ENCODE data around the gene SOX15. TPM values are rescaled to one million over a fixed set of nuclear protein-coding genes. Genes with fewer than 3 reads are reported as not detected.

SOX15 gene
- total RNA-seq, 1 donor from 2014 or later: 0.24 TPM

GRCh38 chr17:7570351-7570750 is 19.5 kb downstream of the SOX15 start:
- ChIA-PET CTCF (interaction anchor here (1.6 to 3.9 kb wide), 3 partner anchors 9 to 56 kb away, joined by 4 to 18 read pairs (median 8); partner anchors contain the start of genes SENP3 and SOX15), POLR2A (interaction anchor here (0.5 to 7.9 kb wide), 6 partner anchors 9 to 117 kb away, joined by 4 to 131 read pairs (median 36); partner anchors contain the start of genes CD68, MPDU1, POLR2A and SENP3)
- peaks cover 28% of the 10 kb centered on the region for H3K4me1 Mint-ChIP-seq
- no peak overlapping the region for H3K27ac Mint-ChIP-seq
- H3K27me3 Mint-ChIP-seq: no peaks in the 10 kb centered on the region
- ATAC-seq (ENCODE audit: low read depth): no peak
- H3K36me3 Mint-ChIP-seq (ENCODE audit: low read depth): peaks cover 80% of the 10 kb centered on the region
- H3K4me3 Mint-ChIP-seq: no peak overlapping the region
- intact Hi-C loops (cut with micrococcal nuclease): no loop called here
- DNase-seq: no peak
- H3K9me3 Mint-ChIP-seq: no peaks in the 10 kb centered on the region
- TF ChIP-seq CTCF (IDR thresholded peaks at IDR 0.05): no peak

- ChIA-PET POLR2A (interaction anchor here (0.6 to 7.9 kb wide), 4 partner anchors 9 to 249 kb away, joined by 4 to 131 read pairs (median 44); partner anchors contain the start of genes CD68, MPDU1, SENP3 and TNFSF13), CTCF (interaction anchor here (1.6 to 3.9 kb wide), 2 partner anchors 9 to 55 kb away, joined by 4 to 18 read pairs; partner anchors contain the start of gene SENP3)
- DNase-seq: no peak
- intact Hi-C loops (cut with micrococcal nuclease): no loop called here
- TF ChIP-seq CTCF (IDR thresholded peaks at IDR 0.05): no peak
- H3K4me3 Mint-ChIP-seq: no peak overlapping the region
- no peak overlapping the region for H3K27ac Mint-ChIP-seq
- H3K36me3 Mint-ChIP-seq (ENCODE audit: low read depth): peaks cover 80% of the 10 kb centered on the region
- H3K4me1 Mint-ChIP-seq: peaks cover 22% of the 10 kb centered on the region
- no peaks in the 10 kb centered on the region for H3K9me3 Mint-ChIP-seq
- no peak for ATAC-seq (ENCODE audit: low read depth)
- H3K27me3 Mint-ChIP-seq: no peaks in the 10 kb centered on the region
Observed at GRCh38 chr17:7569571-7569970, 20.3 kb downstream of the SOX15 start.

DNA sequence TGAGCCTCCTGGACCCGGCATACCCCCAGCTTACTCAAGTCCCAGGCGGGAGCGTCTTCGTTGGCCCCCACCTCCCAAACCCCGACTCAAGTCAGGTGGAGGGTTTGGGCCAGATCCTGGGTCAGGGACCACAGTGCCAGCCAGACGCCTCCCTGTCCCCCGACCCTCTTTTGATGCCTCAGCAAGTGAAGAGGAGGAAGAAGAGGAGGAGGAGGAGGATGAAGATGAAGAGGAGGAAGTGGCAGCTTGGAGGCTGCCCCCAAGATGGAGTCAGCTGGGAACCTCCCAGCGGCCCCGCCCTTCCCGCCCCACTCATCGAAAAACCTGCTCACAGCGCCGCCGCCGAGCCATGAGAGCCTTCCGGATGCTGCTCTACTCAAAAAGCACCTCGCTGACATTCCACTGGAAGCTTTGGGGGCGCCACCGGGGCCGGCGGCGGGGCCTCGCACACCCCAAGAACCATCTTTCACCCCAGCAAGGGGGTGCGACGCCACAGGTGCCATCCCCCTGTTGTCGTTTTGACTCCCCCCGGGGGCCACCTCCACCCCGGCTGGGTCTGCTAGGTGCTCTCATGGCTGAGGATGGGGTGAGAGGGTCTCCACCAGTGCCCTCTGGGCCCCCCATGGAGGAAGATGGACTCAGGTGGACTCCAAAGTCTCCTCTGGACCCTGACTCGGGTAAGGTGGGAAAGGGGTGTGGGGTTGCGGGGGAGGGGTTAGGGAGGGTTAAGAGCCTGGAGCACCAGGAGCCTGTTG is 26.6 kb downstream of the SOX15 start:
- H3K36me3 Mint-ChIP-seq (ENCODE audit: low read depth): peaks cover 55% of the 10 kb centered on the region
- DNase-seq: no peak
- peaks cover 47% of the 10 kb centered on the region for H3K4me1 Mint-ChIP-seq
- H3K27ac Mint-ChIP-seq: no peak overlapping the region
- POLR2A ChIA-PET: interaction anchor here (0.6 to 7.9 kb wide), 6 partner anchors 9 to 159 kb away, joined by 3 to 74 read pairs (median 8); partner anchors contain the start of genes TNFSF12 and TP53
- intact Hi-C loops (cut with micrococcal nuclease): no loop called here
- ATAC-seq (ENCODE audit: low read depth): no peak
- no peak for TF ChIP-seq CTCF (IDR thresholded peaks at IDR 0.05)
- H3K27me3 Mint-ChIP-seq: no peaks in the 10 kb centered on the region
- CTCF ChIA-PET: interaction anchor here (0.8 kb wide), 1 partner anchor 13 kb away, joined by 3 read pairs; no protein-coding TSS in a partner anchor
- H3K4me3 Mint-ChIP-seq: peak overlapping the region; percentile 89
- H3K9me3 Mint-ChIP-seq: no peaks in the 10 kb centered on the region

DNA sequence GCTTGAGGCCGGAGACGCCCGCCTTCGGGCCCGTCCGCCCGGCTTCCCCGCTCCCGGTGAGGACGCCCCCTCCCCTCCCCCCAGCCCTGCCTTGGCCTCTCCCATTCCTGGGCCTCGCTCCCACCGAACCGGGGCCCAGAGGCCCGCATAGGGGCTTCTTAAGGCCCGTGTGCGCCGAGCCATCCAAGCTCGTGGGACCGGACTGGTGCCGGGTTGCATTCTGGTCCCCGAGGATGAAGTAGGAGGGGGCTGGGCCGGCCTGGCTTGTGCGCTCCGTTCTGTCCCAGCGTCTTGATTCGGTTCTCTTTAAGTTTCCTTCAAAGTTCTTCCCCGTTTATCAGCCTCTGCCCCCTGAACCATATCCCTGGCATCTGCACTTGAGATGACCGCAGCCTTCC is 27.7 kb downstream of the SOX15 start:
- peaks cover 53% of the 10 kb centered on the region for H3K4me1 Mint-ChIP-seq
- ATAC-seq (ENCODE audit: low read depth): no peak
- CTCF ChIA-PET: interaction anchor here (1.5 to 6.1 kb wide), 7 partner anchors 9 to 206 kb away, joined by 4 to 364 read pairs (median 23); partner anchors contain the start of genes SOX15, TMEM102 and TMEM95

More for the DNA sequence above, 27.7 kb downstream of the SOX15 start:
- no peaks in the 10 kb centered on the region for H3K9me3 Mint-ChIP-seq
- intact Hi-C loops (cut with micrococcal nuclease): no loop called here
- H3K27ac Mint-ChIP-seq: peak overlapping the region; percentile 85
- peak overlapping the region; percentile 92 for H3K4me3 Mint-ChIP-seq
- peaks cover 51% of the 10 kb centered on the region for H3K36me3 Mint-ChIP-seq (ENCODE audit: low read depth)
- POLR2A ChIA-PET: interaction anchor here (1.7 to 7.9 kb wide), 11 partner anchors 10 to 226 kb away, joined by 3 to 98 read pairs (median 26); partner anchors contain the start of genes ACAP1, CD68, MPDU1 and POLR2A
- DNase-seq: no peak
- H3K27me3 Mint-ChIP-seq: no peaks in the 10 kb centered on the region
- no peak for TF ChIP-seq CTCF (IDR thresholded peaks at IDR 0.05)
